Stomach (tissue), 4 donors: Measurements from ENCODE around the gene ANKLE2.

ENCODE experiments used
- CTCF ChIP-seq, 7 experiments: fragments of 450-650 bp in 4 of 7; fragments of 200-600 bp in 3 of 7; sonication (generic) in 3 of 7; IDR thresholded peaks; one replicate each; pipeline ENCODE4 v1.5.1; 2016 to 2019; ENCODE audit warnings: antibody characterized with exemption in 7 of 7, control low read depth in 2 of 7, mild to moderate bottlenecking in 1 of 7
- POLR2AphosphoS5 ChIP-seq, 3 donors: sonication (generic); formaldehyde crosslinking; IDR thresholded peaks; one replicate each; pipeline ENCODE4 v1.6.1; 2016; ENCODE audit warnings: antibody characterized with exemption in 3 of 3

GRCh38 chr12:132716356-132716755 lies 45.3 kb downstream of the ANKLE2 start:
- TF ChIP-seq CTCF (IDR thresholded peaks at IDR 0.05) (no peak), POLR2AphosphoS5 (IDR thresholded peaks at IDR 0.05) (no peak)
